Measurements from ENCODE around the gene CRELD1.
"Not testable (repeated sequence)": the region's sequence is repeated elsewhere in the genome, so short reads cannot be mapped to it uniquely, and the experiment has no call there.

CRELD1 gene

DNA sequence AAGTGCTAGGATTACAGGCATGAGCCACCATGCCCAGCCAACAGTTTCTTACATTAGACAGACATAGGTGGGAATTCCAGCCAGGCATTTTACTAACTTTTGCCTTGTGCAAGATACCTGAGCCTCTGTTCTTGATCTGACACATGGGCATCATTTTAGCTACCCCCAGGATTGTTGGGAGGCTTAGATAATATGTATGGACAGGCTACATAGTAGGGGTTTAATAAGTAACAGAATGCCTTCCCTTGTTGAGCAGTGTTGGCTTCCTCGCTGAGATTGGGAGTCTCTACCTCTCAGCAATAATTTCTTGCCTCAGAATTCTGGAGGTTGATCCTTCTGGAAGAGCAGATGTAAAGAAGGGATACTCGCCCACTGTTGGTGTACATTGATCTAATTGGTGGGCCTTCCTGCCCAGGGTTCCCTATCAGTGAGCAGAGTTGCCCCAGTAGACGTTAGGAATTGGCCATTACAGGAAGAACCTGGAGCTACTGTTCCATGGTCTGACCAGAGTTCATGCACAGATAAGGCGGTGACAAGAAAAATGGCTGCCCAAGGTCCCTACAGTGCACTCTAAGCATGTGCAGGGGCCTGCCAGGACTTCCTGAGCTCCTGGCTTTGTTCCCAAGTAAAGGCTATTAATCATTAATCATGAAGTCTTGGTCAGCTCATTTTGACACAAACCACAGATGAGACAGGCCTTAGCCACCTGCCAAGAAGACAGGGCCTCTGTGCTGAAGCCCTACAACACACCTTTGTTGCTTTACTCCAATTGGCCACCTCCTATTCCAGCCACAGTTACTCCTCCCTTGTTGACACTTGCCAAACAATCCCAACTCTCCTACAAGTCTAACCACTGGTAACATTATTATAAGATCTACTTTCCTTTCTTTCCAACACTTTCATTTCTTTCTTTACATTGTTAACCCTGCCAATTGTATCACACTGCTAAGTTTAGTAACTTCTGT lies 35.9 kb upstream of the CRELD1 start:
- DNase-seq (ENCODE audit: extremely low spot score), result no peak
- POLR2A ChIA-PET, result interaction anchor here (1.0 kb wide), 1 partner anchor 15 kb away, joined by 3 read pairs; no protein-coding TSS in a partner anchor
- CTCF ChIA-PET, result no interaction called here
- TF ChIP-seq ELF4 (IDR thresholded peaks at IDR 0.05) (no peak), HDGF (IDR thresholded peaks at IDR 0.05; ENCODE audit: borderline replicate concordance) (no peak), L3MBTL2 (conservative IDR thresholded peaks at IDR 0.05) (no peak), LEF1 (IDR thresholded peaks at IDR 0.05; ENCODE audit: borderline replicate concordance) (no peak), FOXM1 (IDR thresholded peaks at IDR 0.05; ENCODE audit: borderline replicate concordance) (no peak), NFRKB (IDR thresholded peaks at IDR 0.05) (no peak), FOXA1 (IDR thresholded peaks at IDR 0.05) (no peak), SP1 (IDR thresholded peaks at IDR 0.05) (no peak), CTBP1 (IDR thresholded peaks at IDR 0.05; ENCODE audit: borderline replicate concordance) (no peak), SUZ12 (IDR thresholded peaks at IDR 0.05) (no peak), ZNF384 (IDR thresholded peaks at IDR 0.05) (no peak), FOXK2 (IDR thresholded peaks at IDR 0.05) (no peak), TARDBP (IDR thresholded peaks at IDR 0.05) (no peak), ARNT (IDR thresholded peaks at IDR 0.05) (no peak), BHLHE40 (IDR thresholded peaks at IDR 0.05; ENCODE audit: borderline replicate concordance) (no peak)
- TF ChIP-seq, protein P1, sequence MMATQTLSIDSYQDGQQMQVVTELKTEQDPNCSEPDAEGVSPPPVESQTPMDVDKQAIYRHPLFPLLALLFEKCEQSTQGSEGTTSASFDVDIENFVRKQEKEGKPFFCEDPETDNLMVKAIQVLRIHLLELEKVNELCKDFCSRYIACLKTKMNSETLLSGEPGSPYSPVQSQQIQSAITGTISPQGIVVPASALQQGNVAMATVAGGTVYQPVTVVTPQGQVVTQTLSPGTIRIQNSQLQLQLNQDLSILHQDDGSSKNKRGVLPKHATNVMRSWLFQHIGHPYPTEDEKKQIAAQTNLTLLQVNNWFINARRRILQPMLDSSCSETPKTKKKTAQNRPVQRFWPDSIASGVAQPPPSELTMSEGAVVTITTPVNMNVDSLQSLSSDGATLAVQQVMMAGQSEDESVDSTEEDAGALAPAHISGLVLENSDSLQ (IDR thresholded peaks at IDR 0.05), result no peak

DNA sequence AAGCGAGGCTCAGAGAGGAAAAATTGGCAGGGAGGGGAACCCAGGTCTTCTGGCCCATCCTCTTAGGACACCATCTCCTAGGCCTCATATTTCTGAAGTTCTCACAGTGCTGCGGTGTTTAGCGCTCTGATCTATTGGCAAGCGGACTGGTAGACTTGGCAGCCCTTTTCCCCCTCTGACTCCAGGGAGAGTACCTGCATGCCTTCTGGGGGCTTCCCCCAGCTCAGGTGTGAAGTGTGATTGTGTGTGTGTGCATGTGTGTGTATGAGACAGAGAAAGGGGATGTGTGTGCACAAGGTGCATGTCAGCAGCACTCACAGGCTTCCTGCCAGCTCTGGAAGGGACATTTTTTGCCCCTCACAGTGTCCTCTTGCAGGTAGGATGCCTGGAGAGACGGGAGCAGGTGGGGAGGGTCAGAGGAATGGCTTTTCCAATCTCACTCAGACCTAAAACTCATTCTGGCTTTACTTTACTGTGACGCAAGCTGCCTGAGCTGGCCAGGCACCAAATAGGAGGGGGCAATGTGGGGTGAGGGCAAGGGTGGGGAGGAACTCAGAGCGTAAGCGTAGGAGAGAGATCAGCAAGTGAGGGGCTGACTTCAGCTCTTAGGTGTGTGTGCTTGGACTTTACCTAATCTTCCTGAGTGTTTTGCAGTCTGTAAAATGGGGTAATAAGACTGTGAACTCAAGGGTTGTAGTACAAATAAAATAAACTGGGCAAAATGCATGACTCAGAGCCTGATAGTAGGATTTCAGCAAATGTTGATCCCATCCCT lies 35.0 kb upstream of the CRELD1 start:
- POLR2A ChIA-PET, result no interaction called here
- no peak for TF ChIP-seq FOXM1 (IDR thresholded peaks at IDR 0.05; ENCODE audit: borderline replicate concordance)
- no peak for DNase-seq (ENCODE audit: extremely low spot score)
- CTCF ChIA-PET, result no interaction called here

DNA sequence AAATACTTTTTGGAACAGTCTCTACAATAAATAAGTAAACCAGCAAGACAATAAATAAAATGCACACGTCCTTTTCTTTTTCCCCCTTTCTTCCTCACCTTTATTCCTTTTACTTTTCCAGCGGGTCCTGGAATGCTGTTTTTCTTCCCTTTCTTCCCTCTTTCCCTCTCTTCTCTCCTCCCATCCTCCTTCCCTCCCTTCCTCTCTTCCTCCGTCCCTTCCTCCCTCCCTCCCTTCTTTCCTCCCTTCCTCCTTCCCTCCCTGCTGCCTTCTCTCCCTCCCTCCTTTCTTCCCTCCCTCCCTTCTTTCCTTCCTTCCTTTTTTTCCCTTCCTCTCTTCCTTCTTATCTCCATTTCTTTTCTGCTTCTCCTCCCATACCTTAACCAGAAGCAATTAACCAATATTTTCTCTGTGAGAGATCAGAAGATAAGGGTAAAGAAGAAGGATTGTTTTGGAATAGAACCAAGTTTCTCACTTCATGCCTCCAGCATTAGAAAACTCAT lies 34.3 kb upstream of the CRELD1 start:
- DNase-seq (ENCODE audit: extremely low spot score), result no peak
- POLR2A ChIA-PET, result no interaction called here
- TF ChIP-seq FOXM1 (IDR thresholded peaks at IDR 0.05; ENCODE audit: borderline replicate concordance) (no peak), ELF4 (IDR thresholded peaks at IDR 0.05) (no peak)
- CTCF ChIA-PET, result no interaction called here

DNA sequence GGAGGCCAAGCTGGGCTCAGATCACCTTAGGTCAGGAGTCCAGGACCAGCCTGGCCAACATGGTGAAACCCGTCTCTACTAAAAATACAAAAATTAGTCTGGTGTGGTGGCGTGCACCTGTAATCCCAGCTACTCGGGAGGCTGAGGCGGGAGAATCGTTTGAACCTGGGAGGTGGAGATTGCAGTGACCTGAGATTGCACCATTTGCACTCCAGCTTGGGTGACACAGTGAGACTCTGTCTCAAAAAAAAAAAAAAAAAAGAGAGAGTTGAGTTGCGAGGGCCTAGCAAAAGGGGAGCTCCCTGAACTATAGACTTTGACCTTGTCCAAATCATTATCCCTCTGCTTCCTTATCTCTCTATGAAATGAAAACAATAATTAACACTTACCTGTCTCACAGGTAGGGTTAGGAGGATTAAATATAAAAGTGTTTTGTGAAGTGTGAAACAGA lies 32.6 kb upstream of the CRELD1 start:
- POLR2A ChIA-PET, result interaction anchor here (0.7 to 1.4 kb wide), 2 partner anchors 8 to 58 kb away, joined by 3 read pairs; no protein-coding TSS in a partner anchor
- CTCF ChIA-PET, result not testable (repeated sequence)

DNA sequence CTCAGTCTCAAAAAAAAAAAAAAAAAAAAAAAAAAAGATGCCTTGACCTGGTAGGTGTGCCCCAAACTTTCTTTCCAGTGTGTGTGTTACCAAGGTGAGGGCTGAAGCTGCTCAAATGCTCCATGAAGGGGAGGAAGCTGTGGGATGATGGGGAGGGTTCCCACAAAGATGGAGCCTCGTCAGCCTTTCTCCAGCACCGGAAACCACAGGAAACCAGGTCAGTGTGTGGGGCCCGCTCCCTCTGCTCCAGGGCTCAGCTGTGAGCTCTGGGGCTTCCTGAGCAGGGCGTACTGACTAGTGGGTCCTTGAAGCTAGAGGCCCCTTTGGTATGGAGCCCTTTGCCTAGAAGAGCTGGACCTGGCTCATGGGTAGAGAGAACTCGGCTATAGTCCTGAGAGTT lies 31.7 kb upstream of the CRELD1 start:
- ChIA-PET POLR2A (interaction anchor here (1.4 to 1.6 kb wide), 3 partner anchors 9 to 31 kb away, joined by 3 to 6 read pairs (median 6); partner anchors contain the start of gene CRELD1), CTCF (interaction anchor here (1.1 kb wide), 1 partner anchor 30 kb away, joined by 3 read pairs; no protein-coding TSS in a partner anchor)
- no peak for DNase-seq (ENCODE audit: extremely low spot score)
- TF ChIP-seq TARDBP (IDR thresholded peaks at IDR 0.05), result no peak
- no peak for TF ChIP-seq SUZ12 (IDR thresholded peaks at IDR 0.05)
- TF ChIP-seq ZNF384 (IDR thresholded peaks at IDR 0.05), result no peak
- no peak for TF ChIP-seq FOXM1 (IDR thresholded peaks at IDR 0.05; ENCODE audit: borderline replicate concordance)
- TF ChIP-seq, protein P1 (IDR thresholded peaks at IDR 0.05), result no peak
- no peak for TF ChIP-seq FOXA1 (IDR thresholded peaks at IDR 0.05)
- TF ChIP-seq L3MBTL2 (conservative IDR thresholded peaks at IDR 0.05), result no peak
- no peak for TF ChIP-seq BHLHE40 (IDR thresholded peaks at IDR 0.05; ENCODE audit: borderline replicate concordance)
- TF ChIP-seq ARNT (IDR thresholded peaks at IDR 0.05), result no peak
- TF ChIP-seq NFRKB (IDR thresholded peaks at IDR 0.05), result no peak
- no peak for TF ChIP-seq FOXK2 (IDR thresholded peaks at IDR 0.05)
- TF ChIP-seq ELF4 (IDR thresholded peaks at IDR 0.05), result no peak
- no peak for TF ChIP-seq CTBP1 (IDR thresholded peaks at IDR 0.05; ENCODE audit: borderline replicate concordance)
- TF ChIP-seq SP1 (IDR thresholded peaks at IDR 0.05), result no peak
- TF ChIP-seq HDGF (IDR thresholded peaks at IDR 0.05; ENCODE audit: borderline replicate concordance), result no peak
- TF ChIP-seq LEF1 (IDR thresholded peaks at IDR 0.05; ENCODE audit: borderline replicate concordance), result no peak

More for the DNA sequence above, 32.6 kb upstream of the CRELD1 start:
- DNase-seq (ENCODE audit: extremely low spot score), result not testable (repeated sequence)

DNA sequence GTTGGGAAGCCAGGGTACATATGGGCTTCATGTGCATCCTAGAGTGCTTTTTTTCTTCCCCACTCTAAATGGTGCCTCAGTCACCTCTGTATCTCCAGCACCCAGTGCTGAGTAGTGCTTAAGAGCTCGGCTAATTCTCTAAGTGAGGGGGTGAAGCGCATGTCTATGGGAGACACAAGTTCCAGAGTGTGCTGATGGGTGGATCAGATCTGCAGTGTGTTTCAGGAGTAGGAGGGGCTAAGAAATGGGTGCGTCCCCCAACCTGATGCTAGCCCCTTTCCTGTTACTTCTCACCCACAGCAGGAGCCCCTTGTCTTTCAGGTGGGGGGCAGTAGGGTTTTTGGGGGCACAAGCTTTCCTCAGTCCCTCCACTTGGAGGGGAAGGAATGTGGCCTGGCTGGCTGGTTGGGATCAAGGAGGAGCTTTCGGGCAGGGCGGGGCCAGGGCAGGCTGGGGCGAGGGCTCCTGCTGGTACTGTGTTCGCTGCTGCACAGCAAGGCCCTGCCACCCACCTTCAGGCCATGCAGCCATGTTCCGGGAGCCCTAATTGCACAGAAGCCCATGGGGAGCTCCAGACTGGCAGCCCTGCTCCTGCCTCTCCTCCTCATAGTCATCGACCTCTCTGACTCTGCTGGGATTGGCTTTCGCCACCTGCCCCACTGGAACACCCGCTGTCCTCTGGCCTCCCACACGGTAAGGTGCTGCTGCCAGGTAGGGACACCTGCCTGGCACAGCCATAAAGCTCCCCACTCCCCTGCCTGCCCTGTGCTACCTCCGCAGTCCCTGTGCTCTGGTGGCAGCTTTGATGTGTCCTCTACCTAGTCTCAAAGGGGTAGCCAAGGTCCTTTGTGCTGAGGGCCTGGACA lies 31.0 kb upstream of the CRELD1 start, which contains the start of gene IL17RE:
TSS of gene IL17RE (plus strand) at position 477 of the 866 bp plus-strand sequence. CDS start at position 562, 85 bp downstream.
- CTCF ChIA-PET, result interaction anchor here (0.7 to 1.1 kb wide), 2 partner anchors 11 to 30 kb away, joined by 3 read pairs; no protein-coding TSS in a partner anchor
- DNase-seq (ENCODE audit: extremely low spot score), result no peak
- POLR2A ChIA-PET, result interaction anchor here (0.9 to 1.6 kb wide), 5 partner anchors 9 to 123 kb away, joined by 3 to 6 read pairs (median 3); partner anchors contain the start of gene CRELD1
- TF ChIP-seq TARDBP (IDR thresholded peaks at IDR 0.05), result no peak
- TF ChIP-seq L3MBTL2 (conservative IDR thresholded peaks at IDR 0.05), result no peak
- TF ChIP-seq NFRKB (IDR thresholded peaks at IDR 0.05), result no peak
- no peak for TF ChIP-seq SUZ12 (IDR thresholded peaks at IDR 0.05)
- TF ChIP-seq, protein P1 (IDR thresholded peaks at IDR 0.05), result no peak
- no peak for TF ChIP-seq ARNT (IDR thresholded peaks at IDR 0.05)
- no peak for TF ChIP-seq SP1 (IDR thresholded peaks at IDR 0.05)
- TF ChIP-seq HDGF (IDR thresholded peaks at IDR 0.05; ENCODE audit: borderline replicate concordance), result no peak
- TF ChIP-seq FOXK2 (IDR thresholded peaks at IDR 0.05), result no peak
- TF ChIP-seq FOXA1 (IDR thresholded peaks at IDR 0.05), result no peak
- TF ChIP-seq ZNF384 (IDR thresholded peaks at IDR 0.05), result no peak
- TF ChIP-seq LEF1 (IDR thresholded peaks at IDR 0.05; ENCODE audit: borderline replicate concordance), result no peak
- TF ChIP-seq CTBP1 (IDR thresholded peaks at IDR 0.05; ENCODE audit: borderline replicate concordance), result no peak
- no peak for TF ChIP-seq BHLHE40 (IDR thresholded peaks at IDR 0.05; ENCODE audit: borderline replicate concordance)
- no peak for TF ChIP-seq ELF4 (IDR thresholded peaks at IDR 0.05)
- no peak for TF ChIP-seq FOXM1 (IDR thresholded peaks at IDR 0.05; ENCODE audit: borderline replicate concordance)

Data from HEK293T (cell line).